Suprapubic skin (tissue), 4 donors: Measurements from ENCODE around the gene LHX6. TPM values are rescaled to one million over a fixed set of nuclear protein-coding genes. Genes with fewer than 3 reads are reported as not detected.

ENCODE experiments used
- DNase-seq, 2 donors: peaks; one replicate each; pipeline ENCODE4 v3.0.0-alpha.2; 2019; ENCODE audit warnings: low spot score in 2 of 2
- H3K27ac ChIP-seq: fragments of 200-600 bp; sonication (generic); one replicate; pipeline ENCODE4 v1.5.1; 2019
- H3K27me3 ChIP-seq: fragments of 200-600 bp; sonication (generic); one replicate; pipeline ENCODE4 v1.5.1; 2019
- H3K36me3 ChIP-seq: fragments of 200-600 bp; sonication (generic); one replicate; pipeline ENCODE4 v1.5.1; 2019
- H3K4me1 ChIP-seq: fragments of 200-600 bp; sonication (generic); one replicate; pipeline ENCODE4 v1.5.1; 2019
- H3K4me3 ChIP-seq: fragments of 200-600 bp; sonication (generic); one replicate; pipeline ENCODE4 v1.5.1; 2019; ENCODE audit warnings: mild to moderate bottlenecking
- H3K9me3 ChIP-seq: fragments of 200-600 bp; sonication (generic); one replicate; pipeline ENCODE4 v1.5.1; 2019
- CTCF ChIP-seq, 2 donors: fragments of 200-600 bp in 1 of 2; fragments of 450-650 bp in 1 of 2; sonication (generic) in 1 of 2; IDR thresholded peaks; one replicate each; pipeline ENCODE4 v1.5.1; 2016 to 2019; ENCODE audit warnings: antibody characterized with exemption in 2 of 2, mild to moderate bottlenecking in 1 of 2, moderate library complexity in 1 of 2
- EP300 ChIP-seq: sonication (generic); formaldehyde crosslinking; IDR thresholded peaks from one replicate; pipeline ENCODE4 v1.6.1; 2017; ENCODE audit warnings: antibody characterized with exemption
- POLR2A ChIP-seq, 2 donors: fragments of 450-650 bp; IDR thresholded peaks; one replicate each; pipeline ENCODE4 v1.6.1; 2017; ENCODE audit warnings: antibody characterized with exemption in 2 of 2, mild to moderate bottlenecking in 2 of 2, moderate library complexity in 2 of 2
- POLR2AphosphoS5 ChIP-seq, 3 donors: sonication (generic); formaldehyde crosslinking; IDR thresholded peaks; one replicate each; pipeline ENCODE4 v1.6.1; 2017; ENCODE audit warnings: antibody characterized with exemption in 3 of 3
- WGBS: methylation state at CpG from one replicate; pipeline ENCODE4 v1.1.5; 2018; 5-methylcytosine and 5-hydroxymethylcytosine counted together
- total RNA-seq, 4 donors: library from RNA; depleted of rRNA; stranded (reverse); fragments of >200 nt; gene quantifications; one replicate each; pipeline ENCODE4 v1.1.0, GENCODE V29; 2016

The LHX6 gene
- total RNA-seq, 4 donors from 2014 or later, result 1.4 to 7.3 (median 3.4) TPM

- Histone ChIP-seq H3K27ac (no peak overlapping the region), H3K4me1 (peaks cover 42% of the 10 kb centered on the region), H3K4me3 (peak overlapping the region; percentile 53), H3K9me3 (no peaks in the 10 kb centered on the region), H3K36me3 (no peaks in the 10 kb centered on the region), H3K27me3 (peaks cover 94% of the 10 kb centered on the region)
- WGBS, result 27% methylated on average over 45 of the region's 59 CpGs
- no peak for DNase-seq
- TF ChIP-seq CTCF (IDR thresholded peaks at IDR 0.05) (no peak), POLR2AphosphoS5 (IDR thresholded peaks at IDR 0.05) (no peak), POLR2A (IDR thresholded peaks at IDR 0.05) (no peak), EP300 (no peak)
These were observed 1.8 kb downstream of the LHX6 start for GRCh38 chr9:122226758-122227574.

DNA sequence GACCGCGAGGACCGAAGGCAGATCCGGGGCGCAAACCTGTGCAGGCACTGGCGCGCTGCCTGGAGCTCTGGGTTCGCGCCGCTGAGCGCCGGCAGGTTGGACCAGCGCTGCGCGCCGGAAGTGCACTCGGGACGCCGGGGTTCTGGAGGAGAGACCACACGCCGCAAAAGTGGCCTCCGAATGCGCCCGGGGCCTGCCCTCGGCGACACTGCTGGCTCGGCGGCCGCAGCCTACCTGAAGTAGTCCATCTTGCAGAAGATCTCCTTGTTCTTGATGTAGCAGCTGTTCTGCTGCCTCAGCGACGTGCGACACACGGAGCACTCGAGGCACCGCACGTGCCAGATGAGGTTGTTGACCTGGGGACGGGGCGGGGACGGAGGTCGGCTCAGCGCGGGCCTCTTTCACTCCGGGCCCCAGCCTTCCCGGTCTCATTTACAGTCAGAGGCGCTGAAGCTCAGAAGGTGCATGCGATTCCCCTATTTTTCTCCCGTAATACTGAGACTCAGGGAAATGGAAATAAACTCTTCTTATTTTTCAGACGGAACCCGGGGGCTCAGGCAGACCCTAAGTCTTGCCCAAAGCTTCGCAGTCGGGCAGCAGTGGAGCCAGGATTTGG, 2.5 kb downstream of the LHX6 start:
- H3K4me3 ChIP-seq, result peak overlapping the region; percentile 53
- DNase-seq, result no peak

DNA sequence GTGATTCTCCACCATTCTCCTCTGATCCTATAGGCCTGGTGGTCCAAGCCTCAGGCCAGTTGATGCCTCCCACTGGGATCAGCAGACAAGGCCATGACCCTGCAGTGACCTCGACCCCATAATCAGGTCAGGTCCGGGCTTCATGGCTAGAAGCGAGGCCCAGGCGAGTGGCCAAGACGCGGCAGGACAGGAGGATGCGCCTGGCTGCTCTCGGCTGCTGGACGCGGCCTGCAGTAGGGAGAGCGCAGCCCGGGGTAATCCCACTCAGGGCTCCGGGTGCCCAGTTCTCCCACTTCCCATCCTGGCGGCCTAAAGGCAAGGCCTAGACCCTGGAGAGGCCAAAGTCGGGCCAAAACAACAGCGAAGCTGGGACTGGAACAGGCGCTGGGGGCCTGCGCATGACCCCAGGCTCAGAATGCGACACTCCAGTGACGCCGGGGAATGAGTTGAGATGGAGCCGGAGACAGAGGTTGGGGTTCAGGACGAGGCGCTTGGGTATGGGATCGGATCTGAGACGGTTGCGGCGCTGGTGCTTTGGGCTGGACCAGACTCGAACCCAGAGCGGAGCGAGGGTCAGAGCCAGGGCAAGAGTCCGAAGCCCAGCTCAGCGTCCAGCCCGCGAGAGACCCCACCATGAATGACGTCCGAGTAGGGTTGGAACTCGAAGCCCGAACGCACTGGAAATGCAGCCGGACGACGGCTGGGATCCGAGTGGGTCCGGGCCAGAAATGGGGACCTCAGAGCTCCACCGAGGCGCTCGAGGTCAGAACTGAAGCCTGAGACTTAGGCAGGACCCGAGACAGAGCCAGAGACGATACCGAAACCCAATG, 3.2 kb downstream of the LHX6 start:
- H3K36me3 ChIP-seq, result no peaks in the 10 kb centered on the region
- H3K4me1 ChIP-seq, result peaks cover 44% of the 10 kb centered on the region
- peak overlapping the region; percentile 53 for H3K4me3 ChIP-seq
- H3K9me3 ChIP-seq, result no peaks in the 10 kb centered on the region
- TF ChIP-seq POLR2A (IDR thresholded peaks at IDR 0.05), result no peak
- TF ChIP-seq EP300, result no peak
- no peak for TF ChIP-seq POLR2AphosphoS5 (IDR thresholded peaks at IDR 0.05)
- TF ChIP-seq CTCF (IDR thresholded peaks at IDR 0.05), result no peak
- H3K27ac ChIP-seq, result no peak overlapping the region
- 72% methylated on average over 46 of the region's 51 CpGs for WGBS
- DNase-seq, result no peak
- peaks cover 100% of the 10 kb centered on the region for H3K27me3 ChIP-seq

More for the DNA sequence above, 2.5 kb downstream of the LHX6 start:
- 3% methylated on average over 13 of the region's 51 CpGs for WGBS
- Histone ChIP-seq H3K27ac (no peak overlapping the region), H3K27me3 (peaks cover 99% of the 10 kb centered on the region), H3K9me3 (no peaks in the 10 kb centered on the region), H3K36me3 (no peaks in the 10 kb centered on the region), H3K4me1 (peaks cover 42% of the 10 kb centered on the region)
- no peak for TF ChIP-seq POLR2AphosphoS5 (IDR thresholded peaks at IDR 0.05)
- TF ChIP-seq EP300, result no peak
- TF ChIP-seq POLR2A (IDR thresholded peaks at IDR 0.05), result no peak
- TF ChIP-seq CTCF (IDR thresholded peaks at IDR 0.05), result no peak

DNA sequence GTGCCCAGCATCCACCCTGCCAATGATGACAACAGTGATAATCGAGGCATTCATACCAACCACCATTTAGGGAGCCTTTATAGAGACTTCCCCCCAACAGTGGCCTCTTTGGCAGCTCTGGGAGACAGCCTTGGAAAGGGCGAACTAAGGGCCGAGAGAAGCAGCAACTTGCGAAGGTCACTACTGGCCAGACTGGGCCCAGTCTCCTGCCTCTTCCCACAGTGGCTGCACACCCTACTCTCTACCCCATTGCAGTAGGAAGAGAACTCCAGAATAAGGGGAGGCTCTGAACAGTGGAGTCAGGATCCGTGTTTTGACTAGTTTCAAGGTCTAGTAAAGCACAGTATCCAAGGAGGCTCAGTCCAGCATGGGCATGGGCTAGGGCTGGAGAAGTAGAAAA, 5.3 kb downstream of the LHX6 start:
- 83% methylated on average over 5 of the region's 5 CpGs for WGBS
- H3K9me3 ChIP-seq, result no peaks in the 10 kb centered on the region
- no peak for DNase-seq
- H3K4me1 ChIP-seq, result peaks cover 57% of the 10 kb centered on the region
- no peak overlapping the region for H3K4me3 ChIP-seq
- no peak for TF ChIP-seq EP300
- TF ChIP-seq POLR2A (IDR thresholded peaks at IDR 0.05), result no peak
- TF ChIP-seq POLR2AphosphoS5 (IDR thresholded peaks at IDR 0.05), result no peak
- TF ChIP-seq CTCF (IDR thresholded peaks at IDR 0.05), result no peak
- peaks cover 100% of the 10 kb centered on the region for H3K27me3 ChIP-seq
- no peaks in the 10 kb centered on the region for H3K36me3 ChIP-seq
- no peak overlapping the region for H3K27ac ChIP-seq
